GM18517 (cell line): ENCODE measurements around the gene ZNF235.
"Not testable (repeated sequence)": the region's sequence is repeated elsewhere in the genome, so short reads cannot be mapped to it uniquely, and the experiment has no call there.

ENCODE experiments used
- ATAC-seq: cut with Tn5 transposase; IDR thresholded peaks from one replicate; pipeline ENCODE4 v1.9.1; 2021; ENCODE audit warnings: mild to moderate bottlenecking, moderate library complexity; ENCODE audit not compliant: unreplicated experiment

The ZNF235 gene

GRCh38 chr19:44258136-44258535 is 46.7 kb downstream of the ZNF235 start:
- ATAC-seq, result no peak

GRCh38 chr19:44255705-44256411 is 49.0 kb downstream of the ZNF235 start:
- ATAC-seq, result no peak

- ATAC-seq, result no peak
Observed at GRCh38 chr19:44254496-44254895, 50.3 kb downstream of the ZNF235 start.

- ATAC-seq, result not testable (repeated sequence)
Observed at GRCh38 chr19:44253392-44253791, 51.4 kb downstream of the ZNF235 start.

GRCh38 chr19:44252332-44252731 is 52.5 kb downstream of the ZNF235 start:
- ATAC-seq, result not testable (repeated sequence)

GRCh38 chr19:44236384-44236783 is 68.4 kb downstream of the ZNF235 start:
- no peak for ATAC-seq
